Measurements from ENCODE around the gene DOCK2. TPM values are rescaled to one million over a fixed set of nuclear protein-coding genes. Genes with fewer than 3 reads are reported as not detected.

The DOCK2 gene
- total and polyA plus RNA-seq, 9 of the 15 experiments (the other 6 are each of a cell fraction or from before 2014, with no cell fraction given): 4.5 to 42.6 (median 20.5) TPM

DNA sequence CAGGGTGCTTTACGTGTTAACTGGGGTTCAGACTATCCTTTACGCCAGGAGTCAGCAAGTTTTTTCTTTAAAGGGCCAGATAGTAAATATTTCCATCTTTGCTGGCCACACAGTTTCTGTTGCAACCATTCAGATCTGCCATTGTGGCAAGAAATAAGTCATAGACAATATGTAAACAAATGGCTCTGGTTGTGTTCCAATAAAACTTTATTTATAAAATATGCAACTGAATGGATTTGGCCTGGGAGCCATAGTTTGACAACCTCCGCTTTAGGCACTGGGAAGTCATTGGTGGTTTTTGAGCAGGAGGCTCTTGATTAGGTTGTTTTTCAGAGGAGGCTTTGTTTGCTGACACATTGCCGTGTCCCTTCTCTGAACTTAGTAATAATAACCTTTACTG lies 252.5 kb downstream of the DOCK2 start:
- Histone ChIP-seq H2AFZ (ENCODE audit: low read depth, low read length) (no peak overlapping the region), H3K9me3 (replicated peaks; ENCODE audit: control insufficient read depth, insufficient read depth, low read depth, low read length) (no peaks in the 10 kb centered on the region), H3K9me1 (ENCODE audit: control insufficient read depth, insufficient read depth, low read length) (no peaks in the 10 kb centered on the region), H3K4me2 (ENCODE audit: insufficient read depth, low read length) (no peak overlapping the region), H3K4me3 (no peak overlapping the region), H3K27ac (ENCODE audit: extremely low read depth, low read depth, low read length) (no peak overlapping the region), H3K79me2 (ENCODE audit: control insufficient read depth, insufficient read depth, low read length) (no peaks in the 10 kb centered on the region), H3K27me3 (ENCODE audit: control insufficient read depth in 2 of 2, insufficient read depth in 2 of 2, low read length in 2 of 2) (no peaks in the 10 kb centered on the region), H4K20me1 (replicated peaks; ENCODE audit: control insufficient read depth, insufficient read depth, low read length) (no peaks in the 10 kb centered on the region), H3K36me3 (ENCODE audit: control insufficient read depth, insufficient read depth, low read length) (no peaks in the 10 kb centered on the region), H3K9ac (ENCODE audit: insufficient read depth in 1 of 2, low read depth in 2 of 2, low read length in 2 of 2) (no peak overlapping the region), H3K4me1 (replicated peaks in 1 of 2; ENCODE audit: control insufficient read depth in 2 of 2, insufficient read depth in 2 of 2, low read length in 2 of 2) (no peaks in the 10 kb centered on the region)
- ChIA-PET POLR2A (no interaction called here), CTCF (ENCODE audit: low intra/inter-chr PET ratio) (no interaction called here)
- no TSS peak for BruUV-seq (replicated peaks)
- ATAC-seq: no peak
- TF ChIP-seq, protein P1, sequence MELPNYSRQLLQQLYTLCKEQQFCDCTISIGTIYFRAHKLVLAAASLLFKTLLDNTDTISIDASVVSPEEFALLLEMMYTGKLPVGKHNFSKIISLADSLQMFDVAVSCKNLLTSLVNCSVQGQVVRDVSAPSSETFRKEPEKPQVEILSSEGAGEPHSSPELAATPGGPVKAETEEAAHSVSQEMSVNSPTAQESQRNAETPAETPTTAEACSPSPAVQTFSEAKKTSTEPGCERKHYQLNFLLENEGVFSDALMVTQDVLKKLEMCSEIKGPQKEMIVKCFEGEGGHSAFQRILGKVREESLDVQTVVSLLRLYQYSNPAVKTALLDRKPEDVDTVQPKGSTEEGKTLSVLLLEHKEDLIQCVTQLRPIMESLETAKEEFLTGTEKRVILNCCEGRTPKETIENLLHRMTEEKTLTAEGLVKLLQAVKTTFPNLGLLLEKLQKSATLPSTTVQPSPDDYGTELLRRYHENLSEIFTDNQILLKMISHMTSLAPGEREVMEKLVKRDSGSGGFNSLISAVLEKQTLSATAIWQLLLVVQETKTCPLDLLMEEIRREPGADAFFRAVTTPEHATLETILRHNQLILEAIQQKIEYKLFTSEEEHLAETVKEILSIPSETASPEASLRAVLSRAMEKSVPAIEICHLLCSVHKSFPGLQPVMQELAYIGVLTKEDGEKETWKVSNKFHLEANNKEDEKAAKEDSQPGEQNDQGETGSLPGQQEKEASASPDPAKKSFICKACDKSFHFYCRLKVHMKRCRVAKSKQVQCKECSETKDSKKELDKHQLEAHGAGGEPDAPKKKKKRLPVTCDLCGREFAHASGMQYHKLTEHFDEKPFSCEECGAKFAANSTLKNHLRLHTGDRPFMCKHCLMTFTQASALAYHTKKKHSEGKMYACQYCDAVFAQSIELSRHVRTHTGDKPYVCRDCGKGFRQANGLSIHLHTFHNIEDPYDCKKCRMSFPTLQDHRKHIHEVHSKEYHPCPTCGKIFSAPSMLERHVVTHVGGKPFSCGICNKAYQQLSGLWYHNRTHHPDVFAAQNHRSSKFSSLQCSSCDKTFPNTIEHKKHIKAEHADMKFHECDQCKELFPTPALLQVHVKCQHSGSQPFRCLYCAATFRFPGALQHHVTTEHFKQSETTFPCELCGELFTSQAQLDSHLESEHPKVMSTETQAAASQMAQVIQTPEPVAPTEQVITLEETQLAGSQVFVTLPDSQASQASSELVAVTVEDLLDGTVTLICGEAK (IDR thresholded peaks at IDR 0.05): peak; percentile 87
- TF ChIP-seq, protein P1 (CRISPR knock-in tag; IDR thresholded peaks at IDR 0.05): peak; percentile 74
- no peak for TF ChIP-seq HDGF (IDR thresholded peaks at IDR 0.05)
- DNase-seq (ENCODE audit: extremely low read depth in 1 of 4, low spot score in 3 of 4): no peak
- FAIRE-seq: no peak
- intact Hi-C loops (cut with micrococcal nuclease) (no loop called here), in situ Hi-C loops (cut with MboI) (no loop called here)
- WGBS (ENCODE audit: insufficient coverage, low coverage, missing lambda C conversion rate): 16% methylated on average over 4 of the region's 4 CpGs

Data from K562 (cell line).